ENCODE measurements around the gene PLIN1. TPM values are rescaled to one million over a fixed set of nuclear protein-coding genes. Genes with fewer than 3 reads are reported as not detected.

The PLIN1 gene
- total and polyA plus RNA-seq, 9 of the 15 experiments (the other 6 are each of a cell fraction or from before 2014, with no cell fraction given) = not detected

DNA sequence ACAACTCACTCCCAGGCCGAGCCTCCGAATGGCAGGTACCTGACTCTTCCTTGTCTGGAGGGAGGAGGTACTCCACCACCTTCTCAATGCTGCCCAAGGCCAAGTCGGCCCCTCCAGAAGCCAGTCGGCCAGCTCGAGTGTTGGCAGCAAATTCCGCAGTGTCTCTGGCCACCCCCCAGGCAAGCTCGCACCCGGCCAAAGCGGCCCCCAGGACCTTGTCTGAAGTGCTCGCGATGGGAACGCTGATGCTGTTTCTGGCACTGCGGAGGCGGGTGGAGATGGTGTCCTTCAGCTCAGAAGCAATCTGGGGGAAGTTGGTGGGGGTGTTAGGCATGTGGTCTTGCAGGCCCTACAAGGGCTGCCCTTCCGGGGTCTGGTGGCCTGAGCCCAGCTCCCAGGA is 9.2 kb downstream of the PLIN1 start (continued):
- TF ChIP-seq, protein P1, sequence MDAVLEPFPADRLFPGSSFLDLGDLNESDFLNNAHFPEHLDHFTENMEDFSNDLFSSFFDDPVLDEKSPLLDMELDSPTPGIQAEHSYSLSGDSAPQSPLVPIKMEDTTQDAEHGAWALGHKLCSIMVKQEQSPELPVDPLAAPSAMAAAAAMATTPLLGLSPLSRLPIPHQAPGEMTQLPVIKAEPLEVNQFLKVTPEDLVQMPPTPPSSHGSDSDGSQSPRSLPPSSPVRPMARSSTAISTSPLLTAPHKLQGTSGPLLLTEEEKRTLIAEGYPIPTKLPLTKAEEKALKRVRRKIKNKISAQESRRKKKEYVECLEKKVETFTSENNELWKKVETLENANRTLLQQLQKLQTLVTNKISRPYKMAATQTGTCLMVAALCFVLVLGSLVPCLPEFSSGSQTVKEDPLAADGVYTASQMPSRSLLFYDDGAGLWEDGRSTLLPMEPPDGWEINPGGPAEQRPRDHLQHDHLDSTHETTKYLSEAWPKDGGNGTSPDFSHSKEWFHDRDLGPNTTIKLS (IDR thresholded peaks at IDR 0.05; ENCODE audit: borderline replicate concordance, low read depth) = no peak
- TF ChIP-seq, protein P2, sequence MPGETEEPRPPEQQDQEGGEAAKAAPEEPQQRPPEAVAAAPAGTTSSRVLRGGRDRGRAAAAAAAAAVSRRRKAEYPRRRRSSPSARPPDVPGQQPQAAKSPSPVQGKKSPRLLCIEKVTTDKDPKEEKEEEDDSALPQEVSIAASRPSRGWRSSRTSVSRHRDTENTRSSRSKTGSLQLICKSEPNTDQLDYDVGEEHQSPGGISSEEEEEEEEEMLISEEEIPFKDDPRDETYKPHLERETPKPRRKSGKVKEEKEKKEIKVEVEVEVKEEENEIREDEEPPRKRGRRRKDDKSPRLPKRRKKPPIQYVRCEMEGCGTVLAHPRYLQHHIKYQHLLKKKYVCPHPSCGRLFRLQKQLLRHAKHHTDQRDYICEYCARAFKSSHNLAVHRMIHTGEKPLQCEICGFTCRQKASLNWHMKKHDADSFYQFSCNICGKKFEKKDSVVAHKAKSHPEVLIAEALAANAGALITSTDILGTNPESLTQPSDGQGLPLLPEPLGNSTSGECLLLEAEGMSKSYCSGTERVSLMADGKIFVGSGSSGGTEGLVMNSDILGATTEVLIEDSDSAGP (CRISPR knock-in tag; IDR thresholded peaks at IDR 0.05) = no peak
- no peak for TF ChIP-seq POLR3G (IDR thresholded peaks at IDR 0.05; ENCODE audit: extremely low read depth, insufficient read length, insufficient replicate concordance)
- TF ChIP-seq, protein P3, sequence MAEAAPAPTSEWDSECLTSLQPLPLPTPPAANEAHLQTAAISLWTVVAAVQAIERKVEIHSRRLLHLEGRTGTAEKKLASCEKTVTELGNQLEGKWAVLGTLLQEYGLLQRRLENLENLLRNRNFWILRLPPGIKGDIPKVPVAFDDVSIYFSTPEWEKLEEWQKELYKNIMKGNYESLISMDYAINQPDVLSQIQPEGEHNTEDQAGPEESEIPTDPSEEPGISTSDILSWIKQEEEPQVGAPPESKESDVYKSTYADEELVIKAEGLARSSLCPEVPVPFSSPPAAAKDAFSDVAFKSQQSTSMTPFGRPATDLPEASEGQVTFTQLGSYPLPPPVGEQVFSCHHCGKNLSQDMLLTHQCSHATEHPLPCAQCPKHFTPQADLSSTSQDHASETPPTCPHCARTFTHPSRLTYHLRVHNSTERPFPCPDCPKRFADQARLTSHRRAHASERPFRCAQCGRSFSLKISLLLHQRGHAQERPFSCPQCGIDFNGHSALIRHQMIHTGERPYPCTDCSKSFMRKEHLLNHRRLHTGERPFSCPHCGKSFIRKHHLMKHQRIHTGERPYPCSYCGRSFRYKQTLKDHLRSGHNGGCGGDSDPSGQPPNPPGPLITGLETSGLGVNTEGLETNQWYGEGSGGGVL (CRISPR knock-in tag; IDR thresholded peaks at IDR 0.05) = no peak
- no peak for TF ChIP-seq PTBP1 (IDR thresholded peaks at IDR 0.05; ENCODE audit: low read depth, low read length)
- no peak for TF ChIP-seq IRF2 (CRISPR knock-in tag; IDR thresholded peaks at IDR 0.05)
- TF ChIP-seq KLF6 (CRISPR knock-in tag; IDR thresholded peaks at IDR 0.05; ENCODE audit: borderline replicate concordance) = no peak
- no peak for TF ChIP-seq ELF1 (tag; IDR thresholded peaks at IDR 0.05)
- TF ChIP-seq SMARCB1 (IDR thresholded peaks at IDR 0.05; ENCODE audit: insufficient read length, low read depth) = no peak
- TF ChIP-seq ZNF778 (CRISPR knock-in tag; IDR thresholded peaks at IDR 0.05) = no peak
- TF ChIP-seq, protein P4, sequence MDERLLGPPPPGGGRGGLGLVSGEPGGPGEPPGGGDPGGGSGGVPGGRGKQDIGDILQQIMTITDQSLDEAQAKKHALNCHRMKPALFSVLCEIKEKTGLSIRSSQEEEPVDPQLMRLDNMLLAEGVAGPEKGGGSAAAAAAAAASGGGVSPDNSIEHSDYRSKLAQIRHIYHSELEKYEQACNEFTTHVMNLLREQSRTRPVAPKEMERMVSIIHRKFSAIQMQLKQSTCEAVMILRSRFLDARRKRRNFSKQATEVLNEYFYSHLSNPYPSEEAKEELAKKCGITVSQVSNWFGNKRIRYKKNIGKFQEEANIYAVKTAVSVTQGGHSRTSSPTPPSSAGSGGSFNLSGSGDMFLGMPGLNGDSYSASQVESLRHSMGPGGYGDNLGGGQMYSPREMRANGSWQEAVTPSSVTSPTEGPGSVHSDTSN (CRISPR knock-in tag; IDR thresholded peaks at IDR 0.05; ENCODE audit: low read depth) = no peak
- TF ChIP-seq, protein P4 (tag; conservative IDR thresholded peaks at IDR 0.05; ENCODE audit: low read depth) = no peak
- TF ChIP-seq NFE2 (IDR thresholded peaks at IDR 0.05; ENCODE audit: low read depth) = no peak
- TF ChIP-seq PHF21A (IDR thresholded peaks at IDR 0.05; ENCODE audit: borderline replicate concordance, low read depth) = no peak
- no peak for TF ChIP-seq ESRRB (CRISPR knock-in tag; IDR thresholded peaks at IDR 0.05; ENCODE audit: borderline replicate concordance)
- TF ChIP-seq ZNF143 (CRISPR knock-in tag; IDR thresholded peaks at IDR 0.05) = no peak
